Thyroid gland (tissue), 4 donors: ENCODE measurements around the gene MAST4. TPM values are rescaled to one million over a fixed set of nuclear protein-coding genes. Genes with fewer than 3 reads are reported as not detected.

Experiments
- DNase-seq, 2 donors: peaks; one replicate each; pipeline ENCODE4 v3.0.0-alpha.2; 2019
- H3K27ac ChIP-seq, 3 donors: fragments of 200-600 bp; sonication (generic); 1 replicate in 2 of 3; 2 replicates in 1 of 3; pipeline ENCODE4 v1.5.1; 2016 to 2019; ENCODE audit warnings: mild to moderate bottlenecking in 1 of 3, moderate library complexity in 1 of 3
- H3K27me3 ChIP-seq: fragments of 200-600 bp; sonication (generic); one replicate; pipeline ENCODE4 v1.5.1; 2019
- H3K36me3 ChIP-seq, 2 donors: fragments of 200-600 bp; sonication (generic); one replicate each; pipeline ENCODE4 v1.5.1; 2016 to 2019
- H3K4me1 ChIP-seq, 2 donors: fragments of 200-600 bp; sonication (generic); one replicate each; pipeline ENCODE4 v1.5.1; 2017 to 2019
- H3K4me3 ChIP-seq, 3 donors: fragments of 200-600 bp; sonication (generic); replicated peaks in 1 of 3; 1 replicate in 2 of 3; 2 replicates in 1 of 3; pipeline ENCODE4 v1.5.1; 2016; ENCODE audit warnings: mild to moderate bottlenecking in 1 of 3
- H3K9me3 ChIP-seq: fragments of 200-600 bp; sonication (generic); one replicate; pipeline ENCODE4 v1.5.1; 2017
- POLR2A ChIP-seq, 2 donors: fragments of 450-650 bp; IDR thresholded peaks; one replicate each; pipeline ENCODE4 v1.6.1; 2017; ENCODE audit warnings: antibody characterized with exemption in 2 of 2, mild to moderate bottlenecking in 2 of 2, moderate library complexity in 1 of 2
- WGBS, 2 donors: methylation state at CpG; one replicate each; pipeline ENCODE4 v1.1.5; 2017; 5-methylcytosine and 5-hydroxymethylcytosine counted together
- intact Hi-C: fragments of 100-400 bp; cut with DNase I; formaldehyde crosslinking; loops from one replicate; pipeline ENCODE4 v1.15.1; 2023
- total RNA-seq, 4 donors: library from RNA; depleted of rRNA; stranded (reverse); fragments of >200 nt; gene quantifications; one replicate each; pipeline ENCODE4 v1.2.3, GENCODE V29; 2016
- TF ChIP-seq, protein P1 (sequence below), 6 experiments: fragments of 200-600 bp in 3 of 6; fragments of 450-650 bp in 3 of 6; sonication (generic) in 3 of 6; IDR thresholded peaks; one replicate each; pipeline ENCODE4 v1.5.1; 2016 to 2019; ENCODE audit warnings: antibody characterized with exemption in 6 of 6, mild to moderate bottlenecking in 2 of 6, inconsistent platforms in 1 of 6, moderate library complexity in 1 of 6

The MAST4 gene
- total RNA-seq, 4 donors from 2014 or later = 20.2 to 38.3 (median 24.4) TPM

DNA sequence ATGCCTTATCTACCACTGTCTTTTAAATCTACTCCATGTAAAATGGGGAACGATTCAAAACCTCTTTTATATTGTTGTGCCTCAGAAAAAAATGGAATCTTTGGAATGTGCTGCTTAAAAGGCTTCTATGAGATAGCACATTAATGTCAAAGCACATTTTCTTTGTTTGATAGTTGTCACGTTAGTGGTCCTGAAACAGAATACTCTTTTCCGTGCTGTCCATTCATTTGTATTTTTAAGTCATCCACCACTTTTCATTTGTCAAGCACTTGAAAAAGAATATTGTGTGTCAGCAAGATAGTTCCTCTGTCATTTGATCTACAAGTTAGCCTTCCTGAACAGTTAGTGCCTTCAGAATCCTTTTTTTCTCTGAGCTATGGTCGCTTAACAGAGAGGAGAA is 246.9 kb downstream of the MAST4 start:
- H3K9me3 ChIP-seq = no peaks in the 10 kb centered on the region
- no peak for DNase-seq
- no peak overlapping the region for H3K4me3 ChIP-seq
- no peak for TF ChIP-seq POLR2A (IDR thresholded peaks at IDR 0.05)
- TF ChIP-seq, protein P1, sequence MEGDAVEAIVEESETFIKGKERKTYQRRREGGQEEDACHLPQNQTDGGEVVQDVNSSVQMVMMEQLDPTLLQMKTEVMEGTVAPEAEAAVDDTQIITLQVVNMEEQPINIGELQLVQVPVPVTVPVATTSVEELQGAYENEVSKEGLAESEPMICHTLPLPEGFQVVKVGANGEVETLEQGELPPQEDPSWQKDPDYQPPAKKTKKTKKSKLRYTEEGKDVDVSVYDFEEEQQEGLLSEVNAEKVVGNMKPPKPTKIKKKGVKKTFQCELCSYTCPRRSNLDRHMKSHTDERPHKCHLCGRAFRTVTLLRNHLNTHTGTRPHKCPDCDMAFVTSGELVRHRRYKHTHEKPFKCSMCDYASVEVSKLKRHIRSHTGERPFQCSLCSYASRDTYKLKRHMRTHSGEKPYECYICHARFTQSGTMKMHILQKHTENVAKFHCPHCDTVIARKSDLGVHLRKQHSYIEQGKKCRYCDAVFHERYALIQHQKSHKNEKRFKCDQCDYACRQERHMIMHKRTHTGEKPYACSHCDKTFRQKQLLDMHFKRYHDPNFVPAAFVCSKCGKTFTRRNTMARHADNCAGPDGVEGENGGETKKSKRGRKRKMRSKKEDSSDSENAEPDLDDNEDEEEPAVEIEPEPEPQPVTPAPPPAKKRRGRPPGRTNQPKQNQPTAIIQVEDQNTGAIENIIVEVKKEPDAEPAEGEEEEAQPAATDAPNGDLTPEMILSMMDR (IDR thresholded peaks at IDR 0.05) = no peak
- no peaks in the 10 kb centered on the region for H3K27me3 ChIP-seq
- 74 to 75% methylated on average over 4 of the region's 4 CpGs for WGBS, 2 donors
- no peaks in the 10 kb centered on the region for H3K36me3 ChIP-seq
- peaks cover 0 to 5% of the 10 kb centered on the region in 2 donors for H3K4me1 ChIP-seq
- intact Hi-C loops = no loop called here
- no peak overlapping the region for H3K27ac ChIP-seq

GRCh38 chr5:66848749-66849641 is 252.8 kb downstream of the MAST4 start:
- TF ChIP-seq, protein P1 (IDR thresholded peaks at IDR 0.05) = no peak
- TF ChIP-seq POLR2A (IDR thresholded peaks at IDR 0.05) = no peak
- no peak overlapping the region for H3K4me3 ChIP-seq
- intact Hi-C loops = no loop called here
- no peaks in the 10 kb centered on the region for H3K4me1 ChIP-seq
- no peak for DNase-seq
- H3K9me3 ChIP-seq = no peaks in the 10 kb centered on the region
- 76 to 80% methylated on average over 10 of the region's 10 CpGs for WGBS, 2 donors
- no peak overlapping the region for H3K27ac ChIP-seq
- H3K36me3 ChIP-seq = no peaks in the 10 kb centered on the region
- H3K27me3 ChIP-seq = no peaks in the 10 kb centered on the region

DNA sequence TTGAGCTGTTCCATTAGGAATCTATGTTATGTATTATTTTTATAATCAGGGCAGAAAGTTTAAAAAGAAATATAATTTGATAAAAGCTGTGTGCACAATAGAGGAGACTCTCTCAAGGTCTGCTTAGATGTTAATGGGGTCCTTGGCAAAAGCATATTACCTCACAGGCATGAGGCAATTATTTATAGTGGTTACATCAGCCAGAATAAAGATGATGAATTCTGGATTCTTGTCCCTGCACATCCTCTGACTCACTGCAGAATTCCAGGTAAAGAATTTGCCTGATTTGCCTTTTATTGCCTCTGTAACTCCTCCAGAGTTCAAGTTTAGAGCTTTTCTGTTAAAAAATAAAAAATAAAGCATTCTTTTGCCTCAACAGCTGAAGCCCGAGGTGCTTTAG is 253.6 kb downstream of the MAST4 start:
- H3K27ac ChIP-seq = no peak overlapping the region
- no peak overlapping the region for H3K4me3 ChIP-seq
- 91 to 93% methylated on average over 1 of the region's 1 CpG for WGBS, 2 donors
- H3K4me1 ChIP-seq = no peaks in the 10 kb centered on the region
- DNase-seq = no peak
- intact Hi-C loops = no loop called here
- no peak for TF ChIP-seq POLR2A (IDR thresholded peaks at IDR 0.05)
- TF ChIP-seq, protein P1 (IDR thresholded peaks at IDR 0.05) = no peak
- no peaks in the 10 kb centered on the region for H3K36me3 ChIP-seq
- no peaks in the 10 kb centered on the region for H3K9me3 ChIP-seq
- no peaks in the 10 kb centered on the region for H3K27me3 ChIP-seq

DNA sequence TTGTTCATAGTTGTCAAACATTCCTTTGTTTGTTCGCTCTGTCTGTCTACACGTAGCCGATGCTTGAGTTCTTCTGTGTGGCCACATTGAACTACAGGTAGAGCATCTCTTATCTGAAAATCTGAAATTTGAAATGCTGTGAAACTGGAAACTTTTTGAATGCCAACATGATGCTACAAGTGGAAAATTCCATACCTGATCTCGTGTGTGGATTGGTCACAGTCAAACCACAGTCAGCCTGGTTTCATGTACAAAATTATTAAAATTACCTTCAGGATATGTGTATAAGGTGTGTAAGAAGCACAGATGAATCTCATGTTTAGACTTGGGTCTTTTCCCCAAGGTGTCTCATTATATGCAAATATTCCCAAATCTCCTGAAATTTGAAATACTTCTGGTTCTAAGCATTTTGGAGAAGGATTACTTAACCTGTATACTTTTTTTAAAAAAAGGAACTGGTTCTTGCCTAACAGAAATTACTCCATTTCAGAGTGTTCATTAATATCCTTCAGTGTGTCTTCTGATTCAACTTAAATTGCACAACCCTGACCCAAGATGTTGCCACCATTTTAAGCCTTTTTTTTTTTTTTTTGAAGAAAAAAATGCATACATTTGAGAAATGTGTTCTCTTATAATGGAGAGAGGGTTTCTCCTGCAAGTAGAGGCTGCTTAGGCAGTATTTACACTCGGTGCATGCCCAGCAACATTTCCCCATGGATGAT is 254.3 kb downstream of the MAST4 start:
- H3K27ac ChIP-seq = no peak overlapping the region
- no peak overlapping the region for H3K4me3 ChIP-seq
- no peaks in the 10 kb centered on the region for H3K36me3 ChIP-seq
- no peak for TF ChIP-seq POLR2A (IDR thresholded peaks at IDR 0.05)
- TF ChIP-seq, protein P1 (IDR thresholded peaks at IDR 0.05) = no peak
- DNase-seq = no peak
- no peaks in the 10 kb centered on the region for H3K9me3 ChIP-seq
- no peaks in the 10 kb centered on the region for H3K4me1 ChIP-seq
- WGBS, 2 donors = 91% methylated on average over 5 of the region's 5 CpGs
- no peaks in the 10 kb centered on the region for H3K27me3 ChIP-seq
- intact Hi-C loops = no loop called here

GRCh38 chr5:66851306-66851705 is 255.1 kb downstream of the MAST4 start:
- H3K27me3 ChIP-seq = no peaks in the 10 kb centered on the region
- H3K27ac ChIP-seq = no peak overlapping the region
- intact Hi-C loops = no loop called here
- no peaks in the 10 kb centered on the region for H3K4me1 ChIP-seq
- no peak for DNase-seq
- TF ChIP-seq, protein P1 (IDR thresholded peaks at IDR 0.05) = no peak
- TF ChIP-seq POLR2A (IDR thresholded peaks at IDR 0.05) = no peak
- WGBS, 2 donors = 73% methylated on average over 2 of the region's 2 CpGs
- H3K4me3 ChIP-seq = no peak overlapping the region
- H3K36me3 ChIP-seq = no peaks in the 10 kb centered on the region
- no peaks in the 10 kb centered on the region for H3K9me3 ChIP-seq
